COLO668 (cell line): ENCODE results near the gene WDR70.
"Not testable (repeated sequence)": the region's sequence is repeated elsewhere in the genome, so short reads cannot be mapped to it uniquely, and the experiment has no call there.

Experiments used
- DNase-seq: peaks from one replicate; lab custom pipeline; 2025; ENCODE audit not compliant: unreplicated experiment; lab: John Stamatoyannopoulos, UW

The WDR70 gene

GRCh38 chr5:37453252-37453651 is 74.1 kb downstream of the WDR70 start:
- not testable (repeated sequence) for DNase-seq

GRCh38 chr5:37454402-37455055 is 75.4 kb downstream of the WDR70 start:
- DNase-seq, result not testable (repeated sequence)

- not testable (repeated sequence) for DNase-seq
Observed at GRCh38 chr5:37463191-37464051, 84.3 kb downstream of the WDR70 start.

DNA sequence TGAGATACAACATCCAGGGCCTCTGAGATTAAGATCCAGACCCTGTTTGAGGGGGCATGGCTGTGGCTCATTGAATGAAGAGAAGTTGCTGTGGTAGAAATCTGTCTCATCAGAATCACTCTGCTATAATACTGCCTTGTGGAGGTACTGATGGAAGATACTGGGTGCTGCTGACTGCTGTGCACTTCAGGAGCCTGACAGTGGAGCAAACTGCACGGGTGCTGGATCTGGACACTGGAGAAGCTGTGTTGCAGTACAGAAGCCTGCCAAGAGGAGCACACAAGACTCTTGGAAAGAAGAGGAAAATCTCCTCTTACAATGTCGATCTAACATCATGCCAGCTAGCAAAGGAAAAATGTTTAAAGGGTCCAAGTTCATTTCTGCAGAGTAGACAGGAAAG is 85.5 kb downstream of the WDR70 start:
- not testable (repeated sequence) for DNase-seq

DNA sequence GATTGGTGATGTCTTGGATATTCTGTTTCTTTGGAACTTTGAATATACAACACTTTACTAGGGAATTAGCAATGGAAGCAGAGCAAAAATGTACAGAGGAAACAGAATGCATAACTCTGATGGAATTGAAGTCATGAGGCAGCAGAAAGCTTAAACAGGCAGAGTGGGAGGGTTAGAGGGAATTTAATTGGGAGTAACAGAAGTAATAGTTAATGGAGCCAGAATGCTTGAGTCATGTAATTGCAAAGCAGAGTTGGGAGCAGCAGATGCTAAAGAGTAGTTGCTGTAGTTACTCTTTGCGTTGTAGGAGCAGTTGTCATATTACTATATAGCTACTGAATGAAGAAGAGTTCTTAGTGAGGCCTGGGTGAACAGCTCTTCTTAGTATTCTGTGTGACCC is 90.3 kb downstream of the WDR70 start:
- not testable (repeated sequence) for DNase-seq

DNA sequence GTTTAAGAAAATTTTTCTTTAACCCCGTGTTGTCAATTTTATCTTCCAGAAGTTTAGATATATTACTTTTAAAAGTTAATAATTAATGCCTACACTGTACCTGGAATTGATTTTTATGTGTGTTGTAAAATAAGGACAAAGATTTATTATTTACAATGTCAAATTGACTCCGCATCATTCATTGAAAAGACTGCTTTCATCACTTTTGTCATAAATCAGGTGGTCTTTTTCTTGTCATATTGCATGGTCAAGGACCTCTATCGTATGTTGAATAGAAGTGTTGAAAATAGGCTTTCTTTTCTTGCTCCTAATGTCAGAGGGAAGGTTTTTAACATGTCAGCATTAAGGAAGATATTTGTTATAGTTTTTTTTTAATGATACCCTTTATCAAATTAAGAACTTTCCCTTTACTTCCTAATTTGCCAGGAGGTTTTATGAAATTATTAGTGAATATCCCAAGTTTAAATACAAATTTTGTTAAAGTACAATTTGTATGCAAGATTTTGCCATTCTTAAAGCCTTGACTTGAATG is 92.6 kb downstream of the WDR70 start:
- no peak for DNase-seq

- DNase-seq, result no peak
Observed at GRCh38 chr5:37477426-37477825, 98.3 kb downstream of the WDR70 start.

DNA sequence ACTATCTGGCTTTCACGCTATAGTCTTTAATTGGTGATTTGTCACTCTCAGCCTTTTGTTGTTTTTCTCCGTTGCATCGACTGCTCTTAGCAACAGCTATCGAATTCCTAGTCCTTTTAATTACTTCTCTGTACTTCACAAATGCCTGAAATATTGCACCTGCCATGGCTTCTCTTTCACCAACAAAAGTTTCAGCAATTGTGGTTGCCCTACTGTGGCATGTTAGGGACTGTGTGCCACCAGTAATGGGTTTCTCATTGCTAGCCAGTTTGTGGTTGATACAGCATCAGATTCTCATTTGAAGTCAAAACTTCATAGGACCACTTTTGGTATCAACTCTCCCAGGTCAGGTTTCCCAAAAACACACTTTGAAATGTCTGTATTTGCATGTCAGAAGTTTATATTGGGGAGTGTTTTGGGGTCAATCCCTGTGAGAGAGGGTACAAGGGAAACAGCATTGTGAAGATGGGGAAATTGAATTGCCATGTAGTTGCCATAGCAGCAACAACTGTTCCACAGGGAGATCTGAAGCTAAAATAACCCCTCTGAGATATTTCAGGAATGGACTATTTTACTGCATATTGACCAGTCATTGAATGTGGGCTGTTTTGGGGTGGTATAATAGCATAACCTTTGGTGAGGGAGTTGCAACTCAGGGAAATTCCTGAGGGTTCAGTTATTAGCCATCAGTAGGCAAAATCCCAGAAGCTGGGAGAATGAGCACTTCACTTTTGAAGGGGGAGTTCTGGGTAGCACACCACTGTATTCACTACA is 99.2 kb downstream of the WDR70 start:
- DNase-seq, result no peak

DNA sequence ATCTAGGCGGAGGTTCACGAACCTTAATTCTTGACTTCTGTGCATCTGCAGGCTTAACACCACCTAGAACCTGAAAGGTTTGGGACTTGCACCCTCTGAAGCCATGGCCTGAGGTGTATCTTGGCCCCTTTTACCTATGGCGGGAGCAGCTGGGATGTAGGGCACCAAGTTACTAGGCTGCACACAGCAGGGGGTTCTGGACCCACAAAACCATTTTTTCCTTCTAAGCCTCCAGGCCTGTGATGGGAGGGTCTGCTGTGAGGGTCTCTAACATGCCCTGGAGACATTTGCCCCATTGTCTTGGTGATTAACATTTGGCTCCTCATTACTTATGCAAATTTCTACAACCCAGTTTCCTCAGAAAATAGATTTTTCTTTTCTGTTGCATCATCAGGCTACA is 102.3 kb downstream of the WDR70 start:
- not testable (repeated sequence) for DNase-seq

DNA sequence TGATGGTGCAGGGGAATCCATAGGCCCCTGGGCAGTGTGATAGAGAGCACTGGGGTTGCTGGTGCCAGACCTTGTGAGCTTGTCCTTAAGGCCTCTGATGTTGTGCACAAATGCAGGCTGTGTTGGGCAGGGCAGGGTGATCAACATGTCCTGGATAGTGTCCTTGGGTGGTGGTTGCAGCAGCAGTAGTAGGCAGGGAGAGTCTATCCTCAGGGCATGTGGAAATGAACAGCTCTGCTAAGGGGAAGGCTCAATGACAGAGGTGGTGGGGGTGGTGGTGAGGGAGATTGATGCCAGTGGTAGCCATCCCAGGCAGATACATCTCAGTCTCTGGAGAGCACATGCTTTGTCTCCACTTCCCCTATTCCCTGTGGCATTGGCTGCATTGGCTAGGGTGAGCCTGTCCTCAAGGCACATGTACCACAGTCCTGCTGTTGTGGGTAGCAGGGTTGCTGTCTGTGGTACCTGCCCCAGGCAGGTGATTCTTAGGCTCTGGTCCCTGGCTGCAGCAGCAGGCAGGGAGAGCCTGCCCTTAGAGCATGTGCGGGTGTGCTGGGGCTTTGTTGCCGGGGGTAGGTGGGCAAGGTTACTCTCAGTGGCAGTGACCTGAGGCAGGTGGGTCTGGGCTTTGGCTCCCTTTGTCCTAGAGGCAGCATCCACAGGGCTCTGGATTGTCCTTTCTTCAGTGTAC is 111.1 kb downstream of the WDR70 start:
- no peak for DNase-seq

- no peak for DNase-seq
Observed at GRCh38 chr5:37490931-37491330, 111.8 kb downstream of the WDR70 start.

DNA sequence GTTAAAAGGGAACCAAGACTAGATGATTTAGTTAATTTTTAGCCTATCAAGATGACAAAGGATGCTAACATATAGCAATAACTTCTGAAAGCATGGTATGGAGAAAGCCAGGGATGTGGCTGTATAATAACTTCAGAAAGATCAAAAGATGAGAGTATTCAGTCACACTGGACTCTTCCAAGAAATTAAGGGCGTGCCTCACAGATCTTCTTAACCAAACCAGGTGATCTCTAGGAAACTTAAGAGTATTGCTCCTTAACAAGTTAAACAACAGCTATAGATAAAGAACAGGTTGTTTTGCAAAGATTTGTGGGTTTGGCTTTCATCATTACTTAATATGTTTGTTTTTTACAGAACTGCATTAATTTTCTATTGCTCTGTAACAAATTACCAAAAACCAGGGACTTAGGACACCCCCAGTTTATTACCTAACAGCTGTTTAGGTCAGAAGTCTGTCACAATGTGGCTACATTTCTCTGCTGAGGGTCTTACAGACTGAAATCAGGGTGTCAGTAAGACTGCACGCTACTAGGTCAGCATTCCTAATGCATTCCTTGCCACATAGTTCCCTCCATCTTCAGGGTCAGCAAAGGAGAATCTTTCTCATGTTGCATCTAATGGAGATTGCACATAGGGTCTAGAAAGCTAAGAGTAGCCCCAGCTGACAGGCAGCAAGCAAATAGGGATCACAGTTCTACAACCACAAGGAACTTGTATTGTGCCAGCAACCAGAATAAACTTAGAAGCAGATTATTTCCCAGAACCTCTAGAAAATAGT is 113.8 kb downstream of the WDR70 start:
- no peak for DNase-seq

- no peak for DNase-seq
Observed at GRCh38 chr5:37494756-37495155, 115.6 kb downstream of the WDR70 start.

DNA sequence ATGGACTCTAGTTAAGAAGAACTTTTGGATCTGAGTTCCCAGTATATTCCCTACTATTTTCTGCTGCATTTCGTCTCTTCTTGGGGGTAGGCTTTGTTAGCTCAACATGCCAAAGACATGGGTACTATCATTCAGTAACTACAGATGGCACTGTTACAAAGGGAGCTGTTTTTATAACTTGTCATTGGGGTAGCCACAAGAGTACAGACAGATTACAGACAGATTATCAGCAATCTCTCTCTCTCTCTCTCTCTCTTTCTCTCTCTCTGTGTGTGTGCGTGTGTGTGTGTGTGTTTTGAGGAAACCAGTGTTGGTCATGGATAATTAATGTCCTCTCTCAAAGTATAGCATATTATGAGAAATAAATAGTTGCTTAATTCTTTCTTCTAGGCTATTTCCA is 116.1 kb downstream of the WDR70 start:
- DNase-seq, result no peak

- DNase-seq, result no peak
Observed at GRCh38 chr5:37495668-37496347, 116.7 kb downstream of the WDR70 start.

DNA sequence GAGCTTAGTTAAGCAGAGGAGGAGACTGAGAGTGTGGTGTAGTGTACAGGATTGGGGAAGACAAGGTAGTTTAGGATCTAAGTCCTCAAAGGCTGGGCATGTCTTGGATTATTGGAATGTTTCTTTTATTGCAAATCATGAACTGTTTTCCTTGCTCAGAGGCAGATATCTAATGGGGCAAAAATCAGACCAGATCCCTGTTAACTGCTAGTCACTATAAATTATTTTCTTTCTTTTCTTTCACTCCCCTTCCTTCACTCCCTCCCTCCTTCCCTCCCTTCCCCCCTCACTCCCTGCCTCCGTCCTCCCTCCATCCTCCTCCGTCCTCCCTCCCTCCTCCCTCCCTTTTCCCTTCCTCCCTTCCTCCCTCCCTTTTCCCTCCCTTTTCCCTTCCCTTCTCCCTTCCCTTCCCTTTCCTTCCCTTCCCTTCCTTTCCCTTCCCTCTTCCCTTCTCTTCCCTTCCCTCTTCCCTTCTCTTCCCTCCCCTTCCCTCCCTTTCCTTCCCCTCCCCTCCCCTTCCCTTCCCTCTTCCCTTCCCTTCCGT is 117.9 kb downstream of the WDR70 start:
- DNase-seq, result no peak

DNA sequence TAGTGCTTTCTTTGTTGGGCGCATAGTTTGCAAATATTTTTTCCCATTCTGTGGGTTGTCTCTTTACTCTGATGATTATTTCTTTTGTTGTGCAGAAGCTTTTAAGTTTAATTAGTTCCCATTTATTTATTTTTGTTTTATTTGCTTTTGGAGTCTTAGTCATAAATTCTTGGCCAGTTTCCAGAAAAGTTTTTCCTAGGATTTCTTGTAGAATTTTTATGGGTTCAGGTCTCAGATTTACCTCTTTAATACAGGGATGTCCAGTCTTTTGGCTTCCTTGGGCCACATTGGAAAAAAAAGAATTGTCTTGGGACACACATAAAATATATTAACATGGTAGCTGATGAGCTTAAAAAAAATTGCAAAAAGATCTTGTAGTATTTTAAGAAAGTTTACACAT is 122.0 kb downstream of the WDR70 start:
- no peak for DNase-seq

GRCh38 chr5:37506241-37506640 is 127.1 kb downstream of the WDR70 start:
- no peak for DNase-seq

GRCh38 chr5:37506722-37507121 is 127.6 kb downstream of the WDR70 start:
- no peak for DNase-seq
